Measurements from ENCODE around the gene TSHZ2.
"Not testable (repeated sequence)": the region's sequence is repeated elsewhere in the genome, so short reads cannot be mapped to it uniquely, and the experiment has no call there.

The TSHZ2 gene

GRCh38 chr20:53428996-53429395 lies 456.8 kb downstream of the TSHZ2 start:
- DNase-seq, result no peak

- no peak for DNase-seq
Measured at GRCh38 chr20:53434662-53435061, 462.5 kb downstream of the TSHZ2 start.

GRCh38 chr20:53436927-53437326 lies 464.8 kb downstream of the TSHZ2 start:
- DNase-seq, result not testable (repeated sequence)

GRCh38 chr20:53438368-53438767 lies 466.2 kb downstream of the TSHZ2 start:
- DNase-seq, result no peak

GRCh38 chr20:53439046-53439445 lies 466.9 kb downstream of the TSHZ2 start:
- no peak for DNase-seq

- no peak for DNase-seq
Measured at GRCh38 chr20:53439616-53440015, 467.5 kb downstream of the TSHZ2 start.

- DNase-seq, result no peak
Measured at GRCh38 chr20:53444401-53445149, 472.4 kb downstream of the TSHZ2 start.

- DNase-seq, result no peak
Measured at GRCh38 chr20:53445321-53445731, 473.2 kb downstream of the TSHZ2 start.

- DNase-seq, result no peak
Measured at GRCh38 chr20:53445932-53446331, 473.8 kb downstream of the TSHZ2 start.

- DNase-seq, result no peak
Measured at GRCh38 chr20:53447316-53447715, 475.2 kb downstream of the TSHZ2 start.

- no peak for DNase-seq
Measured at GRCh38 chr20:53448426-53448825, 476.3 kb downstream of the TSHZ2 start.

- DNase-seq, result no peak
Measured at GRCh38 chr20:53448875-53449274, 476.7 kb downstream of the TSHZ2 start.

- no peak for DNase-seq
Measured at GRCh38 chr20:53453076-53453475, 480.9 kb downstream of the TSHZ2 start.

- DNase-seq, result no peak
Measured at GRCh38 chr20:53454675-53455276, 482.6 kb downstream of the TSHZ2 start.

GRCh38 chr20:53463101-53463972 lies 491.2 kb downstream of the TSHZ2 start:
- DNase-seq, result no peak

- DNase-seq, result no peak
Measured at GRCh38 chr20:53466279-53466678, 494.1 kb downstream of the TSHZ2 start.

- no peak for DNase-seq
Measured at GRCh38 chr20:53468587-53468986, 496.4 kb downstream of the TSHZ2 start.

- not testable (repeated sequence) for DNase-seq
Measured at GRCh38 chr20:53472859-53473258, 500.7 kb downstream of the TSHZ2 start.

- no peak for DNase-seq
Measured at GRCh38 chr20:53480913-53481312, 508.8 kb downstream of the TSHZ2 start.

GRCh38 chr20:53487461-53488200 lies 515.5 kb downstream of the TSHZ2 start:
- DNase-seq, result no peak

GRCh38 chr20:53488775-53489272 lies 516.7 kb downstream of the TSHZ2 start:
- DNase-seq, result no peak

GRCh38 chr20:53489528-53489927 lies 517.4 kb downstream of the TSHZ2 start:
- DNase-seq, result no peak

- DNase-seq, result no peak
Measured at GRCh38 chr20:53490620-53491019, 518.5 kb downstream of the TSHZ2 start.
